Suprapubic skin (tissue), 3 donors: ENCODE data around the gene DGCR6L.
"Not testable (repeated sequence)": the region's sequence is repeated elsewhere in the genome, so short reads cannot be mapped to it uniquely, and the experiment has no call there.

Experiments
- CTCF ChIP-seq, 2 donors: fragments of 200-600 bp in 1 of 2; fragments of 450-650 bp in 1 of 2; sonication (generic) in 1 of 2; IDR thresholded peaks; one replicate each; pipeline ENCODE4 v1.5.1; 2016 to 2019; ENCODE audit warnings: antibody characterized with exemption in 2 of 2, mild to moderate bottlenecking in 1 of 2, moderate library complexity in 1 of 2
- EP300 ChIP-seq: sonication (generic); formaldehyde crosslinking; IDR thresholded peaks from one replicate; pipeline ENCODE4 v1.6.1; 2017; ENCODE audit warnings: antibody characterized with exemption
- POLR2A ChIP-seq, 2 donors: fragments of 450-650 bp; IDR thresholded peaks; one replicate each; pipeline ENCODE4 v1.6.1; 2017; ENCODE audit warnings: antibody characterized with exemption in 2 of 2, mild to moderate bottlenecking in 2 of 2, moderate library complexity in 2 of 2

- TF ChIP-seq CTCF (IDR thresholded peaks at IDR 0.05); EP300; POLR2A (IDR thresholded peaks at IDR 0.05): not testable (repeated sequence)
Measured at GRCh38 chr22:20289182-20290044, 30.4 kb downstream of the DGCR6L start.
